HL-60 (cell line): ENCODE data around the gene AIFM3.
A peak's percentile ranks its signal among the peaks of the same experiment; 100 is the strongest.

Source experiments
- DNase-seq, 2 experiments: peaks; one replicate each; pipeline ENCODE4 v3.0.0-alpha.2; 2010 to 2020; ENCODE audit warnings: low read depth in 1 of 2, low spot score in 1 of 2
- H3K27ac ChIP-seq: fragments of 250-450 bp; sonication (Bioruptor Pico); replicated peaks from 2 replicates; pipeline ENCODE4 v1.5.1; 2020; ENCODE audit warnings: mild to moderate bottlenecking, moderate library complexity
- H3K27me3 ChIP-seq: fragments of 250-450 bp; sonication (Bioruptor Pico); 2 replicates; pipeline ENCODE4 v1.5.1; 2021; ENCODE audit warnings: mild to moderate bottlenecking, moderate library complexity; ENCODE audit not compliant: insufficient read depth, poor library complexity, severe bottlenecking
- H3K4me3 ChIP-seq: replicated peaks from 2 replicates; pipeline ENCODE4 v1.5.1; 2011; ENCODE audit warnings: mild to moderate bottlenecking, control low read depth, low read length; ENCODE audit not compliant: insufficient read depth
- CTCF ChIP-seq: IDR thresholded peaks from one replicate; pipeline ENCODE4 v1.5.1; 2011; ENCODE audit warnings: low read length, control low read depth, inconsistent platforms; ENCODE audit not compliant: insufficient read depth
- GABPA ChIP-seq: IDR thresholded peaks from 2 replicates; pipeline ENCODE4 v1.6.1; 2012; ENCODE audit warnings: low read depth
- POLR2AphosphoS5 ChIP-seq: IDR thresholded peaks from 2 replicates; pipeline ENCODE4 v1.6.1; 2012; ENCODE audit warnings: low read depth
- REST ChIP-seq: IDR thresholded peaks from 2 replicates; pipeline ENCODE4 v1.6.1; 2012; ENCODE audit warnings: low read depth; ENCODE audit not compliant: insufficient replicate concordance
- SPI1 ChIP-seq: IDR thresholded peaks from 2 replicates; pipeline ENCODE4 v1.6.1; 2012; ENCODE audit warnings: low read depth, mild to moderate bottlenecking, borderline replicate concordance

AIFM3 gene

DNA sequence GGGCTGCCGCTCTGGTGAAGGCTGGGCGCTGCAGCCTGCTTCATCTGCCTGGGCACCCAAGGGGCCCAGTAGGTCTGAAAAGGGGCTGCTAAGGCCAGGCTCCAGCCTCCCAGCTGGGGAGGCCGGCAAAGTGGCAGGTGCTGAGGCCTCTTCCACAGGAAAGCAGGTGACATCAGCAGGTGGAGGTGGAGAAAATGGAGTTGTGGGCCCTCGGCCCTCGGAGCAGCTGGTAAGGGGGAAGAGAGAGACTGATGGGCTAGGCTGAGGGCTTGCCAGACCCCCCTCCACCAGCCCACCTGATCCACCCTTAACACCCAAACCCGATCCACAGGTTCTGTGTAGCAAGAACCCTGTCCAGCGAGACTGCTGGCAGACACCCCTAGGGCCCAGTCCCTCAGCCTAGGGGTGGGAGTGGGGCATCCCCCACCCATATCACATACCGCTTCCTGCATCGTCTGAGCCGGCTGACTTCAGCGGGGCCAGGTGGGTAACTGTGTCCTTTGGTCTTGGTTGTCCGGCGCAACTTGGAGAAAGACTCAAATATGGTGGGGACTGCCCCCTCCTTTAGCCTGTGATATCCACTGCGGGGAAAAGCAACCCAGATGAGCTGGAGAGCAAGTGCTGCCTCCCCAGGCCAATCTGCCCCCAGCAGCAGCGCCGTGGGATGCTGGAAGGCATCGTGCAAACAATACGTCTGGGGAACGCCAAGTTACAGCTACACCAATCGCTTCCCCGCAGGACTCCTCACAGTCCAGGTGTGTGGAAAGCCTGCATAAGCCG, 33.3 kb downstream of the AIFM3 start:
- H3K4me3 ChIP-seq, result peak overlapping the region; percentile 68
- H3K27me3 ChIP-seq, result no peaks in the 10 kb centered on the region
- no peak for DNase-seq
- TF ChIP-seq REST, result no peak
- TF ChIP-seq CTCF, result no peak
- no peak overlapping the region; the same call in 1 of the 2 replicates for H3K27ac ChIP-seq

- DNase-seq, result no peak
- no peaks in the 10 kb centered on the region for H3K27me3 ChIP-seq
- peak overlapping the region; percentile 68 for H3K4me3 ChIP-seq
- TF ChIP-seq CTCF, result no peak
- no peak for TF ChIP-seq POLR2AphosphoS5
- H3K27ac ChIP-seq, result peak overlapping the region; percentile 97
These were observed 34.0 kb downstream of the AIFM3 start for GRCh38 chr22:21000987-21001600.

GRCh38 chr22:21001601-21002325, 34.7 kb downstream of the AIFM3 start, which contains the start of gene THAP7:
TSS of gene THAP7 (minus strand) at chr22:21002118. CDS start at chr22:21001911, 207 bp downstream.
- H3K27me3 ChIP-seq, result no peaks in the 10 kb centered on the region
- peak within 1 kb of the TSS; percentile 97 for H3K27ac ChIP-seq
- DNase-seq, result peak; percentile 97 to 98
- peak within 1 kb of the TSS; percentile 68 for H3K4me3 ChIP-seq
- TF ChIP-seq SPI1 (no peak), CTCF (no peak), REST (peak; percentile 78), POLR2AphosphoS5 (peak; percentile 81), GABPA (peak; percentile 80)
